Mesenteric fat pad (tissue), 1 donor: Measurements from ENCODE around the gene ZNF486. TPM values are rescaled to one million over a fixed set of nuclear protein-coding genes. Genes with fewer than 3 reads are reported as not detected.
"Not testable (repeated sequence)": the region's sequence is repeated elsewhere in the genome, so short reads cannot be mapped to it uniquely, and the experiment has no call there.

Source experiments
- DNase-seq: peaks from one replicate; pipeline ENCODE4 v3.0.0-alpha.2; 2020; ENCODE audit warnings: low spot score
- total RNA-seq: library from RNA; stranded (reverse); fragmentation: NEBNext Ultra II Directional; extraction: Animal tissue kit (Norgen Biotek cat#: 25700); gene quantifications from one replicate; pipeline ENCODE4 v1.2.1, GENCODE V29; 2021
- donor health status: DM: yes; HTN: yes; CAD: no.

The ZNF486 gene
- total RNA-seq, 1 donor from 2014 or later = 2.9 TPM

GRCh38 chr19:20221605-20222004 lies 54.6 kb downstream of the ZNF486 start:
- DNase-seq = not testable (repeated sequence)

- no peak for DNase-seq
These were observed 66.1 kb downstream of the ZNF486 start for GRCh38 chr19:20233105-20233504.

- no peak for DNase-seq
These were observed 68.1 kb downstream of the ZNF486 start for GRCh38 chr19:20235156-20235555.

GRCh38 chr19:20237773-20238623 lies 71.0 kb downstream of the ZNF486 start:
- peak; percentile 92 for DNase-seq

- DNase-seq = no peak
These were observed 76.6 kb downstream of the ZNF486 start for GRCh38 chr19:20243629-20244028.

DNA sequence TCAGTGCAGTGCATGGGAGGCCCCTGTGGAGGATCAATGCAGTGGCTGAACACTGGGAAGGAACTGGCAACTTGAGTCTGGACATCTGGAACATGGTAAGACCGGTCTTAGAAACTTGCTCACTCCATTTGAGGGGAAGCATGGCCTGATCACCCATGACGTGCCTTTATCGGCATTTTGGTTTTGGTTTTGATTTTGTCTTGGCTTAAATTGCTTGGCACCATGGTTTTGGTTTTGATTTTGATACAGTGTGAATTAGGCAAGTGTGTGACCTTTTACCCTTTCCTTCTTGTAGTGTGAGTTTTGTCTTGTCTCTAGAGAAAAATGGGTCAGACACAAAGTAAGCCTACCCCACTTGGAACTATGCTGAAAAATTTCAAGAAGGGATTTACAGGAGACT lies 77.3 kb downstream of the ZNF486 start:
- no peak for DNase-seq

- no peak for DNase-seq
These were observed 78.3 kb downstream of the ZNF486 start for GRCh38 chr19:20245309-20245708.

DNA sequence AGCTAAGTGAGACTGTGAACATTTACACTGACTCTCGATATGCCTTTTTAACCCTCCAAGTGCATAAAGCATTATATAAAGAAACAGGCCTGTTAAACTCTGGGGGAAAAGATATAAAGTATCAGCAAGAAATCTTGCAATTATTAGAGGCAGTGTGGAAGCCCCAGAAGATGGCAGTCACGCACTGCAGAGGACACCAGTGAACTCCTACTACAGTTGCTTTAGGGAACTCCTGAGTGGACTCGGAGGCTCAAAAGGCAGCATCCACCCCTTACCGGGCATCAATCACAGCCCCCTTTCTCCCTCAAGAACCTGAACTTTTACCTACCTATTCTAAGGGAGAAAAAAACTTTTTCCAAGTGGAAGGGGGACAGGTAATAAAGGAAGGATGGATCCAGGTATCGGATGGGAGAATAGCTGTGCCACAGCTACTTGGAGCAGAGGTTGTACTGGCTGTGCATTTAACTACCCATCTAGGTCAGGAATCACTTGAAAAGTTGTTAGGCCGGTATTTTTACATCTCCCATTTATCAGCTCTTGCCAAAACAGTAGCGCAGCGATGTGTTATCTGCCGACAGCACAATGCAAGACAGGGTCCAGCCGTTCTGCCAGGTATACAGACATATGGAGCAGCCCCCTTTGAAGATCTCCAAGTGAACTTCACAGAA lies 80.1 kb downstream of the ZNF486 start:
- no peak for DNase-seq

GRCh38 chr19:20248258-20248657 lies 81.2 kb downstream of the ZNF486 start:
- not testable (repeated sequence) for DNase-seq

Other genes with a start within 250 kb of the ZNF486 start
- 4.3 TPM for gene ZNF682, start 127.7 kb upstream of the ZNF486 start, total RNA-seq
- gene ZNF90, start 89.2 kb upstream of the ZNF486 start, total RNA-seq = 1.5 TPM